Kidney (tissue), 14 donors: ENCODE results near the gene TPPP3. TPM values are rescaled to one million over a fixed set of nuclear protein-coding genes. Genes with fewer than 3 reads are reported as not detected.

ENCODE experiments used
- DNase-seq, 5 donors: peaks; one replicate each; pipeline ENCODE4 v3.0.0-alpha.2; 2013 to 2020
- FAIRE-seq: peaks from 2 replicates; lab custom pipeline; 2012; peaks lifted over from hg19 to GRCh38; lab: Jason Lieb, UNC
- H3K27ac ChIP-seq, 2 donors: one replicate each; pipeline ENCODE4 v1.7.0; 2013; ENCODE audit warnings: low read depth in 2 of 2, low read length in 2 of 2, inconsistent platforms in 1 of 2
- H3K27me3 ChIP-seq: one replicate; pipeline ENCODE4 v1.7.1; 2013; ENCODE audit warnings: low read length, inconsistent platforms; ENCODE audit not compliant: control insufficient read depth, insufficient read depth
- H3K36me3 ChIP-seq, 3 donors: one replicate each; pipeline versions ENCODE4 v1.7.0 to v1.7.1; 2013; ENCODE audit warnings: low read length in 3 of 3, control low read depth in 1 of 3, inconsistent platforms in 1 of 3; ENCODE audit not compliant: insufficient read depth in 3 of 3, control insufficient read depth in 2 of 3
- H3K4me1 ChIP-seq, 3 donors: one replicate each; pipeline versions ENCODE4 v1.7.0 to v1.7.1; 2013; ENCODE audit warnings: low read length in 3 of 3, inconsistent platforms in 1 of 3, low read depth in 1 of 3; ENCODE audit not compliant: control insufficient read depth in 2 of 3, insufficient read depth in 2 of 3
- H3K4me3 ChIP-seq, 3 donors: one replicate each; pipeline versions ENCODE4 v1.7.0 to v1.8.1; 2013; ENCODE audit warnings: low read length in 3 of 3, control low read depth in 1 of 3, inconsistent platforms in 1 of 3
- H3K9ac ChIP-seq, 3 donors: one replicate each; pipeline versions ENCODE4 v1.7.0 to v1.7.1; 2013; ENCODE audit warnings: low read length in 3 of 3, control low read depth in 1 of 3, inconsistent platforms in 1 of 3
- H3K9me3 ChIP-seq, 3 donors: one replicate each; pipeline versions ENCODE4 v1.7.0 to v1.7.1; 2013; ENCODE audit warnings: low read length in 3 of 3, control low read depth in 1 of 3, inconsistent platforms in 1 of 3; ENCODE audit not compliant: control insufficient read depth in 2 of 3, insufficient read depth in 1 of 3
- CTCF ChIP-seq: IDR thresholded peaks from 3 replicates; pipeline ENCODE4 v1.5.1; 2012; ENCODE audit warnings: mild to moderate bottlenecking, moderate library complexity, borderline replicate concordance; ENCODE audit not compliant: insufficient read depth; ENCODE audit errors: extremely low read depth
- intact Hi-C: fragments of 100-400 bp; cut with DNase I; formaldehyde crosslinking; loops from one replicate; pipeline ENCODE4 v1.11.1; 2022
- polyA plus RNA-seq: library from polyadenylated mRNA; stranded (reverse); fragments of 350-450 nt; fragmentation: Illumina TruSeq; extraction: RNeasy Lipid Tissue Mini Kit (QIAGEN cat#74804); gene quantifications from one replicate; pipeline ENCODE4 v1.2.3, GENCODE V29; 2014; ENCODE audit warnings: low read depth, low replicate concordance; ENCODE audit not compliant: insufficient read depth
- total RNA-seq: library from RNA; stranded (reverse); fragmentation: NEBNext Ultra II Directional; extraction: Animal tissue kit (Norgen Biotek cat#: 25700); gene quantifications from one replicate; pipeline ENCODE4 v1.2.1, GENCODE V29; 2021
- donor health status: control.
- donor health status: control.
- donor health status: control.
- donor health status: control.
- donor health status: control.
- donor health status: DM: yes; HTN: yes; CAD: no.
- donor health status: Normal renal cell carcinoma (clear cell type).

TPPP3 gene
- total and polyA plus RNA-seq, 2 donors from 2014 or later = 8.2 to 108 TPM

DNA sequence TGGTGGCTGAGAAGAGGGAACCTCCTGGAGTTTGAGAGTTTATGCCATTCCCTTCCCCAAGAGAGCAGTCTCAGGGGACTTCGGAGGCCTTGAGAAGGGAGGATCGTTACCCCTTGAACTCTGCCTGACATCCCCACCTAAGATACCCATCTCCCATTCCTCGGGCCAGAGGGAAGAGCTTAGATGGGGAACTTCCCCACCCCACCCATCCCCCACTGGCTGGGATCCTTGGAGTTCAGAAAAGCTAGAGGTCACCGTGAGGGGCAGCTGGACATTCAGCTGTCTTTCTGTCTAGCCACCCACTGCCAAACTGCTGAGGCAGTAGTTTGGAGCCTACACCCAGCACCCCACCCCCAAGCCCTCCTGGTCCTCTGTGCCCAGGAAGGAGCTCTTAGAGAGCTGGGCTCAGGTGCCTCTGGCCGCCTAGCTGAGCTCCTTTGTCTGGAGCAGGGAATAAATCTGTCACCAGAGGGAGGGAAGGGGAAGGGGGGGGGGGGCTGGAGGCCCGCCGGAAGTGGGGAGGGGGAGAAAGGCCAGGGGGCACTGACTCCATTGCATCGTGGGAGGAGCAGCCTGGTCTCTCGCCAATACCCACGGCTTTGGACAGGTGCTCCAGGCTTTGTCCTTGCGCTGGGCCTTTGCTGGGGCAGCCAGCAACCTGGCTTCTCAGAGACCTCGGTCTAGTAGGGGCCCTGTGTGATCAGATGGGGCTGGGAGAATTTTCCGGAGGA lies 38.6 kb upstream of the TPPP3 start:
- peaks cover 0 to 49% (median 35%) of the 10 kb centered on the region in 3 donors for H3K4me1 ChIP-seq
- FAIRE-seq (no peak), DNase-seq (peak; percentile 72 to 85 (median 80))
- peak overlapping the region; percentile 93 to 98 for H3K27ac ChIP-seq
- intact Hi-C loops = no loop called here
- H3K4me3 ChIP-seq = peak overlapping the region; percentile 61 to 86 (median 70)
- peaks cover 0 to 7% (median 5%) of the 10 kb centered on the region in 3 donors for H3K36me3 ChIP-seq
- no peaks in the 10 kb centered on the region for H3K9me3 ChIP-seq
- peaks cover 3% of the 10 kb centered on the region for H3K27me3 ChIP-seq
- H3K9ac ChIP-seq = peak overlapping the region; percentile 30 to 95 (median 89)
- TF ChIP-seq CTCF = no peak

DNA sequence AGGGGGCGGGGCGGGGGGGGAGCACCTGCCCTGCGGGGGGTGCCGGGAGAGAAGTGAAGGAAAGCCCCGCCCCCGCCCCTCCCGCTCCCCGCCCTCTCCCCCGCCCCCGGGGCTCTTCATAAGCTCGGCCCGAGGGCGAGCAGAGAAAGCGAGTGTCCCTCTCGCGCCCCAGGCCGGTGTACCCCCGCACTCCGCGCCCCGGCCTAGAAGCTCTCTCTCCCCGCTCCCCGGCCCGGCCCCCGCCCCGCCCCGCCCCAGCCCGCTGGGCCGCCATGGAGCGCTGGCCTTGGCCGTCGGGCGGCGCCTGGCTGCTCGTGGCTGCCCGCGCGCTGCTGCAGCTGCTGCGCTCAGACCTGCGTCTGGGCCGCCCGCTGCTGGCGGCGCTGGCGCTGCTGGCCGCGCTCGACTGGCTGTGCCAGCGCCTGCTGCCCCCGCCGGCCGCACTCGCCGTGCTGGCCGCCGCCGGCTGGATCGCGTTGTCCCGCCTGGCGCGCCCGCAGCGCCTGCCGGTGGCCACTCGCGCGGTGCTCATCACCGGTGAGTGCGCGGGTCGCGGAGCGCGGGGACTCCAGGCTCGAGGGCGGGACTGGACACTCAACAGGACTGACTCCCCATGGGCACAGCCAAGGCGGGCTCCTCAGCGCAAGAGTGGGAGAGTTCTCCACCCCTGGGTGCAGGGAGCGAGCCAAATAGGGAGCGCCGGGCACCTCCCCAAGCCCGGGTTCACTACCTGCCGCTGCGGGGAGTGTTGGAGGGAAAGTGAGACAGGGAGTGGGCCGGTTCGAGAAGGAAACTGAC lies 37.9 kb upstream of the TPPP3 start, which contains the start of gene HSD11B2:
Gene HSD11B2, plus strand, starts transcription at position 145 of the 798 bp plus-strand sequence. Its CDS starts 128 bp downstream, at position 273.
- H3K36me3 ChIP-seq = peaks cover 0 to 3% (median 0%) of the 10 kb centered on the region in 3 donors
- no peak for FAIRE-seq
- peaks cover 3% of the 10 kb centered on the region for H3K27me3 ChIP-seq
- intact Hi-C loops = no loop called here
- H3K4me3 ChIP-seq = peak within 1 kb of the TSS; percentile 61 to 86 (median 70)
- peak within 1 kb of the TSS; percentile 93 to 98 for H3K27ac ChIP-seq
- H3K4me1 ChIP-seq = peaks cover 0 to 47% (median 35%) of the 10 kb centered on the region in 3 donors
- DNase-seq = peak; percentile 66 to 87 (median 80)
- H3K9ac ChIP-seq = peak within 1 kb of the TSS in 2 of 3 donors; percentile 63 to 95
- TF ChIP-seq CTCF = no peak
- no peaks in the 10 kb centered on the region for H3K9me3 ChIP-seq

DNA sequence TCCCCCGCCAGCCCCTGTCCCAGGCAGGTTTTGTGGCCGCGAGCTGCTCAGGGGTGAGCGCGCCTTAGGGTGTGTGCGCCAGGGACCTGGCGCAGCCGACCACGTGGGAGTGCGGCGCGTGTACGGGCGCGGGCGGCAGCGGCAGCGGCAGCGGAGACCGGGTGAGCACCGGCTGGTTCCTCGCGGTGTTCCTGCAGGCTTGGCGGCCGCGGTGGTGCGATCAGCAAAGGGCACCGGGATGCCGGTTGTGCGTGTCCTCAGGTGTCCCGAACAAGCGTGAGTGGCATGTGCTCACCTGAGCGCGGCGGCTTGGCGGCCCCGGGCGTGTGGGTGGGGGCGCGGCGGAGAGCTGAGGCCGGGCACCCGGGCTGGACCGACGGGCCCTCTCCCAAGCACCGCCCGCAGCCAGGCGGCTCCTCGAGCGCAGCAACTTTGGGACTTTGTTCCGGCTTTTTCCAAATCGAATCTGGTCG lies 37.2 kb upstream of the TPPP3 start:
- H3K36me3 ChIP-seq = peaks cover 0 to 3% (median 0%) of the 10 kb centered on the region in 3 donors
- peaks cover 3% of the 10 kb centered on the region for H3K27me3 ChIP-seq
- H3K4me1 ChIP-seq = peaks cover 0 to 42% (median 32%) of the 10 kb centered on the region in 3 donors
- peak overlapping the region in 2 of 3 donors; percentile 28 to 67 for H3K4me3 ChIP-seq
- TF ChIP-seq CTCF = no peak
- no peaks in the 10 kb centered on the region for H3K9me3 ChIP-seq
- H3K9ac ChIP-seq = peak overlapping the region in 2 of 3 donors; percentile 49 to 59
- intact Hi-C loops = no loop called here
- peak in 3 of 5 donors; percentile 52 to 89 (median 55) for DNase-seq
- FAIRE-seq = no peak
- peak overlapping the region; percentile 80 to 96 for H3K27ac ChIP-seq
